SIG-M5 (cell line): ENCODE data around the gene BCL7C.
"Not testable (repeated sequence)": the region's sequence is repeated elsewhere in the genome, so short reads cannot be mapped to it uniquely, and the experiment has no call there.

Experiments used
- DNase-seq: peaks from one replicate; lab custom pipeline; 2025; lab: John Stamatoyannopoulos, UW

BCL7C gene

DNA sequence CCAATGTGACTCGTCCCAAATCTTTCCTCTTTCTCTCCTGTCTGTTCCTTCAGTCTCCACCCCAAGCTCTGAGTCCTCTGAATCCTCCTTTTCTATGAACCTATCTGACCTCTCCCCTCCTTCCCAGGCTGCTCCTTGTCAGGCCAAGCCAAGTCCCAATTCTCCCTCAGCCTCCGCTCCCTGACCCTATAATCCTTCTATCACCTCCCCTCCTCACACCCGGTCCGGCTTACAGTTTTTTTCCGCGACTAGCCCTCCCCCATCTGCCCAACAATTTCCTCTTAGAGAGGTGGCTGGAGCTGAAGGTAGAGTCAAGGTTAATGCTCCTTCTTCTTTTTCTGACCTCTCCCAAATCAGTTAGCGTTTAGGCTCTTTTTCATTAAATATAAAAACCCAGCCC is 33.1 kb downstream of the BCL7C start:
- not testable (repeated sequence) for DNase-seq

DNA sequence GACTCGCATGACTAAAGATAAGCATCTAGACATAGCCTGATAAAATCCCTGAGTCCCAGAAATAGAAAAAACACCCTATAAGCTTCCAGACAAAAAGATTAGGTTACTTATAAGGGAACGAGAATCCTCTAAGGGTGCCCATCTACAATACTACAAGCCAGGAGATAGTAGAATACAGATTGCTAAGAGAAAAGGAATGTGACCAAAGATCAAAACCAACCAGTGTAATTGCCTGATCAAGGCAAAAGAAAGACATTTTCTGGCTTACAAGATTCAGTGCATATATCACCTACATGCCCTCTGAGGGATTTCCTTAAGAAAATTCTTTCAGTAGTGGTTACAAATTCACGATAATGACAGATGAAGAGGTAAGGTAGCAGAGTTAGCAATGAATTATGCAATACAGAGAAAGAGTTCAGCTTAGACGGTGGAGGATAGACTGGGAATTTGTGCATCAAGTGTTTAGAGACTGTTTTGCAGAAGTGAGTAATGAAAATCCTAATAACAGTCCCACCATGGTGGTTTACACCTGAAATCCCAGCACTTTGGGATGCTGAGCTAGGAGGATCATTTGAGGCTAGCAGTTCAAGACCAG is 35.0 kb downstream of the BCL7C start:
- DNase-seq = no peak

DNA sequence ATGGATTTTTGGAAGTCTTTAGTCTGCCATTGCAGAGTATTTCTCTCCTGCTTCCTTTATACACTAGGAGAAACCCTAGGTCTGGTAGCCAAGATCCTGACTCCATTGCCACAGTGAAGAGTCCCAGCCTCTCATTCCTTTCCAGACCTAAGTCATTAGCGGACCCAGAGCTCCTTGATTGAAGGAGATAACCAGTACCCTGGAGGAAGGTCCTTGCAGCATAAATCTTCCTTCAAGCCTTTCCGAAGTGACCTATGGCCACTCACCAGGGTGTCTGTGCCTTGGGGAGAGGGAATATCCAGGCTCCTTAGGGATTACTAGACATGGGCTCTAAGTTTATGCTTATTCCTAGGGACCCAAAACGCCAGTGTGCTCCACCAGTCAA is 35.8 kb downstream of the BCL7C start:
- no peak for DNase-seq

DNA sequence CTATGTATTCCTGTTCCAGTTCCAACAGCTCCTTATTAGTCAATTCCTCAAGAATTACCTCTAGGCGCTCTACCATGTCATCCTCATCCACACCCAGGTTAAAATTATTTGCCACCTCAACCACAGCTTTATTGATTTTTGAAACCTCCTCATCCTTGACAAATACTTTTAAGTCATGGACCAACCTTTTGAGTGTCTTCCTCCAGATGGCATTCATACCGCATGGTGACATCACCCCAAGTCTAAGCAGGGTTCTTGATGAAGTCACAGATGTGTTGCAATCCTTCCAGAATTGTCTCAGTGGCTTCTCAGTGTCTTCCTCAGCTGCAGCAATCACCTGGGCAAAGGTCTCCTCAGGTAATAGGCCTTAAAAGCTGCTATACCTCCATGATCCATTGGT is 40.1 kb downstream of the BCL7C start:
- no peak for DNase-seq

DNA sequence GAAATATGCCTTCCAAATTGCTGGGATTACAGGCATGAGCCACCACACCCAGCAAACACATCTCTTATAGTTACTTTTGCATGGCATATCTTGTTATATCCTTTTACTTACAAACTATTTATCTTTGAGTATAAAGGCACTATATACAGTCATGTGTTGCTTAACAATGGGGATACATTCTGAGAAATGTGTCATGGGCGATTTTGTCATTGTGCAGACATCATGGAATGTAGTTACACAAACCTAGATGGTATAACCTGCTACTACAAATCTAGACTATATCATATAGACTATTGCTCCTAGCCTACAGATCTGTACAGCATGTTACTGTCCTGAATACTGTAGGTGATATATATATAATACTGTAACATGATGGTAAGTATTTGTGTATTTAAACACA is 43.6 kb downstream of the BCL7C start:
- DNase-seq = no peak

DNA sequence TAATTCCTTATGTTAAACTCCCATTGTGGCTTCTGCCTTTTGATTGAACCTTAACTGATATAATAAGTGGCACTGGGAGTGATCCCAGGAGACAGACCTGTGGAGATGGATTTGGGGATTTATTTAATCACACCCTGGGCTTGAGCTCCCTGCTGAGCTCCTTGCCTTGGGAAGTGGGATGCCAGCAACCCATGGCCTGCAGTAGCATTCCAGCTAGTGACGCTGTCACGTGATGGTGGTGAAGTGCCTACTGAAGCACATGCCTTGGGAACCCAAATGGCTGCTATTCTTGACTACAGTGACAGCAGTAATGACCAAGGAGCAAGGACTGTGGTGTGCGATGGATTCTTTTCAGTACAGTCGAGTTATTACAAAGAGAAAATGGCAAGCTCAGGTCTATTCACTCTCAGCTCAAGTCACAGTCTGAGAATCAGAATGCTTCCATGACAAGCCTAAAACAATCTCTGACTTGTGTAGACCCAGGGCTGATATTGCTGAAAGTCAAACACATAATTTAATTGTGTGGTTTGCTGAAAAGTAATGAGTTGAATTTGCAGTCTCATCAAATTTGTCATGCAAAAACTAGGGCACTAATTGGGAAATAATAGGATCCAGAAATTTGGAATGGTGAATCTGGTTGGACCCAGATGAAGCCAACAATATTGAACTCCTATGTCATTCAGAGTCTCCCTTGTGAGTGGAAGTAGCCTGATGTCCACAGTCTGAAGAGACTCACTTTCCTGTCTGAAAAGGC is 47.1 kb downstream of the BCL7C start:
- no peak for DNase-seq

DNA sequence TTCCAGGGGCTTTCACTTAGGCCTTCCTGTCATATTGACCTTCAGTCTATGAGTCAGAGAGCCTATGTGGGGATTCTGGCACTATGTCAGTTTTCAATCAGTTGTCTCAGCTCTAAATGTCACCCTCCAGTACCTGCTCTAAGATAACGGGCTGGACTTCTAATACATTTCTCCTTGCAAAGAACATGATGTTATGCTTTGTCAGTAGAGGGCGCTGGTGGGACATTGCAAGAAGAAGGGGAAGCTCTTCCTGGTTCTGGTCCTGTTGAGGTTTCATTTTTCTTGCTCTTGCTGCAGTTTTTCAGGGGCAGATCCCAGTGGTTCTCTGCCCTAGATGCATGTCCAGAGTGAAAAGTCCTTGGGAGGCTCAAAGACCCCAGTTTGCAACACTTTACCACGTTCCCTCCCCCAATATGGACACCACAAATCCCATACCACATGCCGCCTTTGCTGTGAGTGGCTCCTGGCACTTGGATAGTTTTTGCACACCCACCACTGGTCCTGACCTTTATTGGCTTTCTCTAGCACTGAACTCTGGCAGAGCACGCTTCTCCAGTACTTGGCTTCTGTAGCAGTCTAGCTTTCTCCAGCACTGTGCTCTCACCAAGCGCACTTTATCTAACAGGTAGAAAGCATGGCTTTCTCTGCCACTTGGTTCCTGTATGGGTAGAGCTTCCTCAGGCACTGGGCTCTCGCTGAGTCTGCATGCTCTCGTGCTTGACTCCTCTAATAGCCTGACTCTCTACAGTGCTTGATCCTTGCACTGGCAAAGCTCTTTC is 49.0 kb downstream of the BCL7C start:
- DNase-seq = peak; percentile 74

DNA sequence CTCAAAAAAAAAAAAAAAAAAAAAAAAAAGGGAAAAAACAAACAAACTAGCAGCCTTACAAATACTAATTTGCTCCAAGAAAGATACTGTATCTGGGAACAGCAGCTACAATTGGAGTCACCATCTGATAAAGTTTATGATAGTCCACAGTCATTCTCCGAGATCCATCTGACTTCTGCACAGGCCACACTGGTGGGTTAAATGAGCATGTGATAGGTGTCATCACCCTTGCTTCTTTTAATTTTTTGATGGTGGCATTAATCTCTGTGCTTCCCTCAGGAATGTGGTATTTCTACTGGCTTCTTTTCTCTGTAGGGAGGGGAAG is 49.6 kb downstream of the BCL7C start:
- no peak for DNase-seq

DNA sequence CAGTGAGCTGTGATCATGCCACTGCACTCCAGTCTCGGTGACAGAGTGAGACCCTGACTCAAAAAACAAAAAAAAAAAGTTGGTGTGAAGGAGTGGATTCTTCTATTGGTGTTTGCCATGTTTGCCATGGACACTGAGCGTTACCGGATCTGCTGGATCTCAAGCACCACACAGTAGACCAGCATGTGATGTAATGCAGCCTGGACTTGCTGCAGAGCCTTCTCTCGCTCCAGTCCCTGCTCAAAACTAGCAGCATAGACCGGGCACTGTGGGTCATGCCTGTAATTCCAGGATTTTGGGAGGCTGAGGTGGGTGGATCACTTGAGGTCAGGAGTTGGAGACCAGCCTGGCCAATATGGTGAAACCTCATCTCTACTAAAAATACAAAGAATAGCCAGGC is 50.4 kb downstream of the BCL7C start:
- no peak for DNase-seq

DNA sequence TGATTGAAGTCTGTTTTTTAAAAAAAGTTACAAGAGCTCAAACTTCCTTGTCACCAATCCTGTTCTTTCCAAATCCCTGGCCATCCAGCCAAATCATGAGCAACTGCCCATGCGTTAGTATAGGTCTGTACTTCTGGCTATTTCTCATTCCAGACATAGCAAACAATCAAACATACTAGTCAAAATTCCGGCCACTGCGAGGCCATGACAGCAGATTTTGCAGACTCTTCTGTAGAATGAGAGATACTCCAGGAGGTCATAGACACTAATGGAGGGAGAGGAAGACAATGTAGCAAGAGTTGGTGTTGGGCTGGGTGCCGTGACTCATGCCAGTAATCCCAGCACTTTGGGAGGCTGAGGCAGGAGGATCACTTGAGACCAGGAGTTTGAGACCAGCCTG is 50.9 kb downstream of the BCL7C start:
- DNase-seq = no peak

DNA sequence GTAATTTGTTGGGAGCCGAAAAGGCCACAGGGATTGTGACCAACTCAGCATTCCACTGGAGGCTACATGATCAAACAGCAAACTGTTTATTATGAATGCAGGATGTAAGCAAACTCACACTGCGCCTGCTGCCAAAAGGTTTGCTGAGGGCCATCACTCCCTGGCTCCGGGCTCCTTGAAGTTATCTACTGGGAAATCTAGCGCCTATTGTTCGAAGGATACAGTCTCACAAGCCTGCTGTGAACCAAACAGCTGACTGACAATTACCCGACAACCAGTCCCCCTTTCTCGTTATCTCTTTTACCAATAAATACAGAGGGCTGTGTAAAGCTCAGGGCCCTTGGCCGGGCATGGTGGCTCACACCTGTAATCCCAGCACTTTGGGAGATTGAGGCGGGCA is 52.5 kb downstream of the BCL7C start:
- no peak for DNase-seq

DNA sequence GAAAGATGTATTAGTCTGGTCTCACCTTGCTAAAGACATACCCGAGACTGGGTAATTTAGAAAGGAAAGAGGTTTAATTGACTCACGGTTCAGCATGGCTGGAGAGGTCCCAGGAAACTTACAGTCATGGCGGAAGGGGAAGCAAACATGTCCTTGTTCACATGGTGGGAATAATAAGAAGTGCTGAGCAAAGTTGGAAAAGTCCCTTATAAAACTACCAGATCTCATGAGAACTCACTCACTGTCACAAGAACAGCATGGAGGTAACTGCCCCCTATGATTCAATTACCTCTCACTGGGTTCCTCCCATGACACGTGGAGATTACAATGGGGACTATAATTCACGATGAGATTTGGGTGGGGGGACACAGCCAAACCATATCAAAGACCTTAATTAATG is 53.3 kb downstream of the BCL7C start:
- no peak for DNase-seq

DNA sequence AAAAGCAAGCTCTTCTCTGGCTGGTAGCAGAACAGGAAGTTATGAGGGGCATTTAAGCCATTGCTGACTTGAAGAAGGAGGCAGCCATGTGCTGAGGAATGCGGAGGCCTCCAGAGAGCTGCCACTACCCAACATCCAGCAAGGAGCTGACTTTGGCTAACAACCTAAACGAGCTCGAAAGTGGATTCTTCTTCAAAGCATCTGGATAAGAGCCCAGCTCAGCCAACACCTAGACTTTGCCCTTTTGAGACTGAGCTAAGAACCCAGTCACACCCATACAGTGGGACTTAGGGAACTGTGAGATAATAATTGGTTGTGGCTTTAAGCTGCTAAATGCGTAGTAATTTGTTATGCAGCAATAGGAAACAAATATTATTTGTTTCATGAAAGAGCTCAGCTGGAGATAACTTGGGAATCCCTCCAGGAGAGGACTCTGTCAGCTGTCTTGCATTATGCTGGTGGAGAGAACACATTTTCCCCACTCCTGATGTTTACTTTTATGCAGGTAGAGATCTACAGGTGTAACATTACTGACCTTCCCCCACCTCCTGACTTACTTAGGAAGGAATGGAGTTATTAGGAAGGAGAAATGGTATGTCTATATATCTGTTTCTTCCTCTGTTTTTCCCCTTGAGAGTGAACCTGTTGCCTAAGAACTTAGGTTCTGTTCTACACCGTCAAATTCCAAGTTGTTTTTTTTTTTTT is 54.2 kb downstream of the BCL7C start:
- no peak for DNase-seq

DNA sequence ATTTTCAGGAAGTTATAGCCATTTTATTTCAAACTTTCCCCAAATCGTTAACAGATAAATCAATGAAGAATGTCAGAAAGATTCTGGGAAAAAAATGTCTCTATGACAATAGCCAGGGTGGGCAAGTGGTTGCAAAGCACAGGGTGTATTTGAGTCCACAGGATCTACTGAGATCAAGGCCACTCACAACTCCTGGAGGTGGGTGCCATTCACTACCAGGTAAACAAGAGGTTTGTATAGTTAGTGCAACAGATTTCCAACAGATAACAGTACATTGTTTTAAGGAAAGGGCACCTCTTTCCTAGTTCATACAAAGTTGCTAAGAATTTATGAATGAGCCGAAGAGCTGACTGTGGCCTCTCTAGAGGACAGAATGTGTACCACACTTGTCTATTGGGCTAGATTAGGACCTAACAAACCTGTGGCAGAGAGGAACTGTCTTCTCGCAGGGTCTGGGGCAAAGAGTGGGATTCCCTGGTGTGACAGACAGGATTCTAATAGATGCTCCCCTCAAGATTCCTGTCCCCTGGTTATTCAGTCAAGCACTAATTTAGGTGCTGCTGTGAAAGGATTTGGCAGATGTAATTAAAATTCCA is 54.9 kb downstream of the BCL7C start:
- DNase-seq = no peak

DNA sequence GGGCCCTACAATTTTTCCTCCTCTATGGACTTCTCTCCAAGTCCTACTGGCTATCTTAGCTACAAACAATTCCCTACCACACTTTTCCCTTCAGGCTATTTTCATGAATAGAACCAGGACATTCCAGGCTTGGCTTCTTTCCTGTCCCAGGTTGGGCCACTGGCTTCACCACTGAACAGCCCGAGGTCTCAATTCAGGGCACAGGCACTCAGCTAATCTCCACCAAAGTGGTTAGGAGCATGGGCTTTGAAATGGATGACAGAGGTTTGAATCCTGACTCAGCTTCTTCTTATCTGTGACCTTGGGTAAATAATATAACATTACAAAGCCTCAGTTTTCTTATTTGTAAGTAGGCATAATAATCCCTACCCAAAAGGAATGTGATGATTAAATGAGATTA is 56.0 kb downstream of the BCL7C start:
- no peak for DNase-seq
